H9 (cell line): ENCODE measurements around the gene FARS2. TPM values are rescaled to one million over a fixed set of nuclear protein-coding genes. Genes with fewer than 3 reads are reported as not detected.

Experiments
- DNase-seq: peaks from one replicate; pipeline ENCODE4 v3.0.0-alpha.2; 2017
- H2AFZ ChIP-seq: one replicate; pipeline ENCODE4 v1.6.1; 2013; ENCODE audit warnings: mild to moderate bottlenecking, low read length, control low read depth, moderate library complexity
- H2AK5ac ChIP-seq: 2 replicates; pipeline ENCODE4 v1.6.1; 2013; ENCODE audit warnings: low read length, control low read depth, mixed read lengths; ENCODE audit not compliant: insufficient read length
- H2BK120ac ChIP-seq: one replicate; pipeline ENCODE4 v1.6.1; 2013; ENCODE audit warnings: low read depth, mild to moderate bottlenecking, low read length, control low read depth, inconsistent platforms; ENCODE audit not compliant: poor library complexity, severe bottlenecking
- H2BK12ac ChIP-seq: 2 replicates; pipeline ENCODE4 v1.6.1; 2013; ENCODE audit warnings: low read length, control low read depth, mixed read lengths, low read depth; ENCODE audit not compliant: insufficient read length
- H2BK15ac ChIP-seq: 2 replicates; pipeline ENCODE4 v1.6.1; 2013; ENCODE audit warnings: low read depth, low read length, control low read depth
- H2BK20ac ChIP-seq: one replicate; pipeline ENCODE4 v1.6.1; 2013; ENCODE audit warnings: low read depth, mild to moderate bottlenecking, low read length, control low read depth, inconsistent platforms; ENCODE audit not compliant: poor library complexity, severe bottlenecking
- H2BK5ac ChIP-seq: 2 replicates; pipeline ENCODE4 v1.6.1; 2013; ENCODE audit warnings: low read length, control low read depth, mixed read lengths; ENCODE audit not compliant: insufficient read length
- H3K14ac ChIP-seq: 2 replicates; pipeline ENCODE4 v1.6.1; 2013; ENCODE audit warnings: low read length, control low read depth; ENCODE audit not compliant: insufficient read depth
- H3K18ac ChIP-seq: 2 replicates; pipeline ENCODE4 v1.6.1; 2013; ENCODE audit warnings: low read depth, mild to moderate bottlenecking, mixed read lengths, low read length, control low read depth; ENCODE audit not compliant: insufficient read length
- H3K23ac ChIP-seq: 2 replicates; pipeline ENCODE4 v1.6.1; 2013; ENCODE audit warnings: low read length, control low read depth, mixed read lengths, low read depth; ENCODE audit not compliant: insufficient read length
- H3K23me2 ChIP-seq: 2 replicates; pipeline ENCODE4 v1.6.1; 2013; ENCODE audit warnings: low read depth, mild to moderate bottlenecking, mixed read lengths, low read length, control low read depth; ENCODE audit not compliant: insufficient read length, poor library complexity, severe bottlenecking
- H3K27ac ChIP-seq: 2 replicates; pipeline ENCODE4 v1.5.1; 2013; ENCODE audit warnings: low read length, control low read depth, mixed read lengths, low read depth; ENCODE audit not compliant: insufficient read length
- H3K27me3 ChIP-seq: 2 replicates; pipeline ENCODE4 v1.6.1; 2013; ENCODE audit warnings: low read length, control low read depth, inconsistent platforms; ENCODE audit not compliant: insufficient read depth
- H3K4ac ChIP-seq: 2 replicates; pipeline ENCODE4 v1.6.1; 2013; ENCODE audit warnings: low read depth, mild to moderate bottlenecking, control low read depth, inconsistent platforms, low read length, moderate library complexity
- H3K4me1 ChIP-seq: 2 replicates; pipeline ENCODE4 v1.6.1; 2013; ENCODE audit warnings: low read length, control low read depth, inconsistent platforms; ENCODE audit not compliant: insufficient read depth
- H3K4me2 ChIP-seq: 2 replicates; pipeline ENCODE4 v1.6.1; 2013; ENCODE audit warnings: low read length, control low read depth, mixed read lengths; ENCODE audit not compliant: insufficient read length, insufficient read depth
- H3K56ac ChIP-seq: 2 replicates; pipeline ENCODE4 v1.6.1; 2013; ENCODE audit warnings: low read depth, mild to moderate bottlenecking, mixed read lengths, low read length, control low read depth; ENCODE audit not compliant: insufficient read length
- H3K79me1 ChIP-seq: 2 replicates; pipeline ENCODE4 v1.6.1; 2013; ENCODE audit warnings: low read depth, mild to moderate bottlenecking, moderate library complexity, low read length, control low read depth, inconsistent platforms; ENCODE audit not compliant: insufficient read depth, poor library complexity, severe bottlenecking
- H3K79me2 ChIP-seq: 2 replicates; pipeline ENCODE4 v1.6.1; 2013; ENCODE audit warnings: low read length, control low read depth, inconsistent platforms; ENCODE audit not compliant: insufficient read depth
- H3K9ac ChIP-seq: 2 replicates; pipeline ENCODE4 v1.6.1; 2013; ENCODE audit warnings: low read length, control low read depth, mixed read lengths; ENCODE audit not compliant: insufficient read length; ENCODE audit errors: extremely low read depth
- H3K9me3 ChIP-seq: one replicate; pipeline ENCODE4 v1.6.1; 2013; ENCODE audit warnings: low read depth, low read length, inconsistent platforms; ENCODE audit not compliant: control insufficient read depth
- H3T11ph ChIP-seq: one replicate; pipeline ENCODE4 v1.6.1; 2013; ENCODE audit warnings: mild to moderate bottlenecking, low read length, control low read depth, inconsistent platforms
- H4K20me1 ChIP-seq: one replicate; pipeline ENCODE4 v1.6.1; 2013; ENCODE audit not compliant: control insufficient read depth, insufficient read length, insufficient read depth
- H4K5ac ChIP-seq: 2 replicates; pipeline ENCODE4 v1.6.1; 2013; ENCODE audit warnings: low read depth, mild to moderate bottlenecking, mixed read lengths, low read length, control low read depth; ENCODE audit not compliant: insufficient read length
- H4K8ac ChIP-seq: replicated peaks from 2 replicates; pipeline ENCODE4 v1.6.1; 2013; ENCODE audit warnings: low read length, control low read depth, mixed read lengths, low read depth; ENCODE audit not compliant: insufficient read length
- H4K91ac ChIP-seq: 2 replicates; pipeline ENCODE4 v1.6.1; 2013; ENCODE audit warnings: low read depth, mild to moderate bottlenecking, moderate library complexity, mixed read lengths, low read length, control low read depth; ENCODE audit not compliant: insufficient read length
- H3K27ac Mint-ChIP-seq, 3 experiments: 2 replicates in 2 of 3; 3 replicates in 1 of 3; pipeline ENCODE4 v1.8.0; 2020 to 2021; ENCODE audit warnings: mixed read lengths in 3 of 3, mild to moderate bottlenecking in 1 of 3, moderate library complexity in 1 of 3
- H3K27me3 Mint-ChIP-seq: 2 replicates; pipeline ENCODE4 v1.8.0; 2021; ENCODE audit warnings: low read depth, mild to moderate bottlenecking, moderate library complexity, mixed read lengths
- H3K36me3 Mint-ChIP-seq, 3 experiments: 2 replicates in 2 of 3; 3 replicates in 1 of 3; pipeline ENCODE4 v1.8.0; 2020 to 2021; ENCODE audit warnings: low read depth in 3 of 3, mixed read lengths in 3 of 3; ENCODE audit not compliant: insufficient read depth in 1 of 3
- H3K4me1 Mint-ChIP-seq, 2 experiments: 2 replicates each; pipeline ENCODE4 v1.8.0; 2020; ENCODE audit warnings: mixed read lengths in 2 of 2
- H3K4me3 Mint-ChIP-seq, 2 experiments: 2 replicates in 1 of 2; 3 replicates in 1 of 2; pipeline ENCODE4 v1.8.0; 2020 to 2021; ENCODE audit warnings: mild to moderate bottlenecking in 2 of 2, mixed read lengths in 2 of 2, moderate library complexity in 1 of 2
- H3K9me3 Mint-ChIP-seq, 2 experiments: 2 replicates in 1 of 2; 3 replicates in 1 of 2; pipeline ENCODE4 v1.8.0; 2020; ENCODE audit warnings: mild to moderate bottlenecking in 2 of 2, mixed read lengths in 2 of 2, moderate library complexity in 1 of 2
- CTCF ChIP-seq: fragments of 200-600 bp; sonication (generic); conservative IDR thresholded peaks from 3 replicates; pipeline ENCODE4 v1.8.0; 2021; ENCODE audit warnings: antibody characterized with exemption, mild to moderate bottlenecking
- WGBS: extraction: QIAGEN DNeasy Blood & Tissue Kit; methylation state at CpG from one replicate; pipeline ENCODE4 v1.1.7; 2013; ENCODE audit warnings: missing lambda C conversion rate, low lambda C conversion rate, mixed read lengths; ENCODE audit not compliant: insufficient read length; ENCODE audit errors: extremely low coverage; 5-methylcytosine and 5-hydroxymethylcytosine counted together
- total RNA-seq: library from RNA; stranded (reverse); gene quantifications from 2 replicates; pipeline ENCODE4 v1.2.1, GENCODE V29; 2021

FARS2 gene
- total RNA-seq, 1 experiment from 2014 or later, result 8.5 TPM

GRCh38 chr6:5569491-5569890 is 308.2 kb downstream of the FARS2 start:
- H3T11ph ChIP-seq, result no peak overlapping the region
- H3K9me3 ChIP-seq, result no peaks in the 10 kb centered on the region
- no peak overlapping the region for H3K18ac ChIP-seq
- H3K4ac ChIP-seq, result no peak overlapping the region
- no peak overlapping the region for H2BK5ac ChIP-seq
- no peak overlapping the region for H2AK5ac ChIP-seq
- peaks cover 0 to 15% of the 10 kb centered on the region in 2 experiments; a peak in 3 of 5 replicates for H3K9me3 Mint-ChIP-seq
- no peak overlapping the region for H3K14ac ChIP-seq
- H3K23me2 ChIP-seq, result no peaks in the 10 kb centered on the region
- H3K36me3 Mint-ChIP-seq, result peaks cover 0 to 7% (median 3%) of the 10 kb centered on the region in 3 experiments; a peak in 5 of 7 replicates
- H2AFZ ChIP-seq, result no peak overlapping the region
- no peaks in the 10 kb centered on the region for H4K20me1 ChIP-seq
- no peak overlapping the region for H2BK120ac ChIP-seq
- H3K4me1 Mint-ChIP-seq, result peaks cover 8 to 9% of the 10 kb centered on the region in 2 experiments
- H2BK15ac ChIP-seq, result no peak overlapping the region
- no peak for TF ChIP-seq CTCF
- H3K27ac ChIP-seq, result no peak overlapping the region
- no peak overlapping the region for H4K5ac ChIP-seq
- H3K4me1 ChIP-seq, result no peaks in the 10 kb centered on the region
- no peak overlapping the region for H4K8ac ChIP-seq
- H3K27ac Mint-ChIP-seq, result no peak overlapping the region; a peak in 1 of 7 replicates
- no peaks in the 10 kb centered on the region for H3K79me1 ChIP-seq
- H3K23ac ChIP-seq, result no peak overlapping the region
- H3K9ac ChIP-seq, result no peak overlapping the region
- H3K4me3 Mint-ChIP-seq, result no peak overlapping the region
- H3K27me3 ChIP-seq, result no peaks in the 10 kb centered on the region
- no peaks in the 10 kb centered on the region for H3K79me2 ChIP-seq
- H3K56ac ChIP-seq, result no peak overlapping the region
- DNase-seq, result no peak
- H3K4me2 ChIP-seq, result no peak overlapping the region
- no peak overlapping the region for H4K91ac ChIP-seq
- no peak overlapping the region for H2BK20ac ChIP-seq
- no peak overlapping the region for H2BK12ac ChIP-seq
- no peaks in the 10 kb centered on the region for H3K27me3 Mint-ChIP-seq
- WGBS, result no CpG with 5 or more reads among the region's 2 CpGs
